Smooth muscle cell (in vitro differentiated cells): ENCODE measurements around the gene PRDM11. TPM values are rescaled to one million over a fixed set of nuclear protein-coding genes. Genes with fewer than 3 reads are reported as not detected.

Experiments
- DNase-seq: peaks from one replicate; lab custom pipeline; 2025; ENCODE audit not compliant: unreplicated experiment; lab: John Stamatoyannopoulos, UW
- H2AFZ ChIP-seq: fragments of 200-600 bp; sonication (generic); 2 replicates; pipeline ENCODE4 v1.6.0; 2016; ENCODE audit warnings: antibody characterized with exemption, low read depth, mild to moderate bottlenecking
- H3F3A ChIP-seq: fragments of 200-600 bp; sonication (generic); 2 replicates; pipeline ENCODE4 v1.6.0; 2017; ENCODE audit warnings: antibody characterized with exemption, low read depth
- H3K27ac ChIP-seq: fragments of 200-600 bp; sonication (generic); 2 replicates; pipeline ENCODE4 v1.5.1; 2016; ENCODE audit warnings: low read depth, mild to moderate bottlenecking
- H3K27me3 ChIP-seq: fragments of 200-600 bp; sonication (generic); 2 replicates; pipeline ENCODE4 v1.6.1; 2016; ENCODE audit warnings: low read depth, mild to moderate bottlenecking
- H3K36me3 ChIP-seq: fragments of 200-600 bp; sonication (generic); 2 replicates; pipeline ENCODE4 v1.5.1; 2016; ENCODE audit warnings: low read depth
- H3K4me1 ChIP-seq: fragments of 200-600 bp; sonication (generic); 2 replicates; pipeline ENCODE4 v1.5.1; 2016; ENCODE audit warnings: low read depth
- H3K4me2 ChIP-seq: fragments of 200-600 bp; sonication (generic); 2 replicates; pipeline ENCODE4 v1.6.0; 2016; ENCODE audit warnings: mild to moderate bottlenecking
- H3K4me3 ChIP-seq: fragments of 200-600 bp; sonication (generic); 2 replicates; pipeline ENCODE4 v1.5.1; 2016; ENCODE audit warnings: mild to moderate bottlenecking
- H3K79me2 ChIP-seq: fragments of 200-600 bp; sonication (generic); 2 replicates; pipeline ENCODE4 v1.6.0; 2016; ENCODE audit warnings: low read depth, mild to moderate bottlenecking
- H3K9ac ChIP-seq: fragments of 200-600 bp; sonication (generic); 2 replicates; pipeline ENCODE4 v1.6.0; 2016; ENCODE audit warnings: low read depth
- H3K9me3 ChIP-seq: fragments of 200-600 bp; sonication (generic); replicated peaks from 2 replicates; pipeline ENCODE4 v1.5.1; 2016; ENCODE audit warnings: low read depth
- H4K20me1 ChIP-seq: fragments of 200-600 bp; sonication (generic); 2 replicates; pipeline ENCODE4 v1.6.0; 2016; ENCODE audit warnings: low read depth
- WGBS: methylation state at CpG from one replicate; pipeline ENCODE4 v1.1.7; 2016; ENCODE audit warnings: low lambda C conversion rate; 5-methylcytosine and 5-hydroxymethylcytosine counted together
- polyA plus RNA-seq: library from polyadenylated mRNA; unstranded; fragments of >200 nt; fragmentation: Nextera tagmentation; extraction: Ambion mirVana; gene quantifications from 2 replicates; pipeline ENCODE4 v1.2.1, GENCODE V29; 2016
- total RNA-seq: library from RNA; depleted of rRNA; stranded (reverse); fragments of >200 nt; gene quantifications from 2 replicates; pipeline ENCODE4 v1.2.3, GENCODE V29; 2014
- TF ChIP-seq, protein P1 (sequence below): fragments of 200-600 bp; sonication (generic); IDR thresholded peaks from 2 replicates; pipeline ENCODE4 v1.5.1; 2017; ENCODE audit warnings: borderline replicate concordance, mild to moderate bottlenecking, antibody characterized with exemption; ENCODE audit not compliant: insufficient read depth, poor library complexity, severe bottlenecking

Gene PRDM11
- total and polyA plus RNA-seq, 2 experiments from 2014 or later: 5.8 to 6.6 TPM

DNA sequence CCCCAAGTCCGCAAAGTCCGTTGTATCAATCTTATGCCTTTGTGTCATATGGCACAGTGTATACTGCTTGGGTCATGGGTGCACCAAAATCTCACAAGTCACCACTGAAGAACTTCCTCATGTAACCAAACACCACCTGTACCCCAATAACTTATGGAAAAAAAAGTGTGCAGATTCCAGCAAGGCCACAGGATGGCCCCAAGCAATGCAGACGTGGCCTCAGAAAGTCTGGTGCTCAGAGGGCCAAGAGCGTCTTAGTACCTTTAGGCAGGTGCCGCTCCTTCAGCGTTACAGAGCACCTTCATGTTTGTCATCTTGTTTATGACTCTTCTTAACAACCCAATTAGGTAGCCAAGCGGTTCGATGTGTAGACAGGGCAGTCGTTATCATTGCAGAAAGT is 65.3 kb downstream of the PRDM11 start:
- Histone ChIP-seq H3K4me2 (no peak overlapping the region), H3K9me3 (no peaks in the 10 kb centered on the region), H3F3A (no peaks in the 10 kb centered on the region), H3K79me2 (no peaks in the 10 kb centered on the region), H2AFZ (no peak overlapping the region), H3K9ac (no peak overlapping the region), H3K27me3 (no peaks in the 10 kb centered on the region), H3K36me3 (no peaks in the 10 kb centered on the region), H3K27ac (no peak overlapping the region), H3K4me3 (no peak overlapping the region), H4K20me1 (peaks cover 4% of the 10 kb centered on the region), H3K4me1 (peaks cover 9% of the 10 kb centered on the region)
- WGBS: 93% methylated on average over 9 of the region's 9 CpGs
- TF ChIP-seq, protein P1, sequence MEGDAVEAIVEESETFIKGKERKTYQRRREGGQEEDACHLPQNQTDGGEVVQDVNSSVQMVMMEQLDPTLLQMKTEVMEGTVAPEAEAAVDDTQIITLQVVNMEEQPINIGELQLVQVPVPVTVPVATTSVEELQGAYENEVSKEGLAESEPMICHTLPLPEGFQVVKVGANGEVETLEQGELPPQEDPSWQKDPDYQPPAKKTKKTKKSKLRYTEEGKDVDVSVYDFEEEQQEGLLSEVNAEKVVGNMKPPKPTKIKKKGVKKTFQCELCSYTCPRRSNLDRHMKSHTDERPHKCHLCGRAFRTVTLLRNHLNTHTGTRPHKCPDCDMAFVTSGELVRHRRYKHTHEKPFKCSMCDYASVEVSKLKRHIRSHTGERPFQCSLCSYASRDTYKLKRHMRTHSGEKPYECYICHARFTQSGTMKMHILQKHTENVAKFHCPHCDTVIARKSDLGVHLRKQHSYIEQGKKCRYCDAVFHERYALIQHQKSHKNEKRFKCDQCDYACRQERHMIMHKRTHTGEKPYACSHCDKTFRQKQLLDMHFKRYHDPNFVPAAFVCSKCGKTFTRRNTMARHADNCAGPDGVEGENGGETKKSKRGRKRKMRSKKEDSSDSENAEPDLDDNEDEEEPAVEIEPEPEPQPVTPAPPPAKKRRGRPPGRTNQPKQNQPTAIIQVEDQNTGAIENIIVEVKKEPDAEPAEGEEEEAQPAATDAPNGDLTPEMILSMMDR: no peak
- DNase-seq: no peak

- Histone ChIP-seq H3K27ac (no peak overlapping the region), H3K27me3 (no peaks in the 10 kb centered on the region), H2AFZ (no peak overlapping the region), H3K4me3 (no peak overlapping the region), H3K9me3 (no peaks in the 10 kb centered on the region), H3K4me1 (peaks cover 9% of the 10 kb centered on the region), H3K4me2 (no peak overlapping the region), H3K79me2 (no peaks in the 10 kb centered on the region), H3K36me3 (no peaks in the 10 kb centered on the region), H3K9ac (no peak overlapping the region), H3F3A (no peaks in the 10 kb centered on the region), H4K20me1 (peaks cover 4% of the 10 kb centered on the region)
- TF ChIP-seq, protein P1: peak; percentile 11
- 84% methylated on average over 30 of the region's 31 CpGs for WGBS
- DNase-seq: no peak
Observed at GRCh38 chr11:45212566-45213315, 66.3 kb downstream of the PRDM11 start.

DNA sequence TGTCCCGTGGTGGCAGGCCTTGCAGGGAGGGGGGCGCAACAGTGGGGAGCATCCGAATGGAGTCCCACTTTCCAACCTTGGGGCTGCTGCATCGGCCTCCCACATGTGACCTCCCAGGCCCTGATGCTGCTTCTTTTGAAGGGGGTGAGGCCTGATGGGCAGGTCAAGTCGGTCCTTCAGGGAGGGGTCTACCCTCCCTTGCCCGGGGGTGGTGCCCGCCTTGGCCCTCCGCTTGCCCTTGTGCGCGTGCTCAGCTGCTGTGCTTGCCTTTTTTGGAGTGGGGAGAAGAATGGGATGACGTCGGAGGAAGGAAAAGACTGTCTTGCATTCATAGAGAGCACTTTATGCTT is 66.9 kb downstream of the PRDM11 start:
- Histone ChIP-seq H3K9ac (no peak overlapping the region), H3K36me3 (no peaks in the 10 kb centered on the region), H3K4me2 (no peak overlapping the region), H3K79me2 (no peaks in the 10 kb centered on the region), H3K27me3 (no peaks in the 10 kb centered on the region), H3F3A (no peaks in the 10 kb centered on the region), H3K4me1 (peaks cover 9% of the 10 kb centered on the region), H2AFZ (no peak overlapping the region), H3K4me3 (no peak overlapping the region), H4K20me1 (peaks cover 4% of the 10 kb centered on the region), H3K27ac (no peak overlapping the region), H3K9me3 (no peaks in the 10 kb centered on the region)
- WGBS: 96% methylated on average over 12 of the region's 12 CpGs
- TF ChIP-seq, protein P1: no peak
- DNase-seq: no peak

DNA sequence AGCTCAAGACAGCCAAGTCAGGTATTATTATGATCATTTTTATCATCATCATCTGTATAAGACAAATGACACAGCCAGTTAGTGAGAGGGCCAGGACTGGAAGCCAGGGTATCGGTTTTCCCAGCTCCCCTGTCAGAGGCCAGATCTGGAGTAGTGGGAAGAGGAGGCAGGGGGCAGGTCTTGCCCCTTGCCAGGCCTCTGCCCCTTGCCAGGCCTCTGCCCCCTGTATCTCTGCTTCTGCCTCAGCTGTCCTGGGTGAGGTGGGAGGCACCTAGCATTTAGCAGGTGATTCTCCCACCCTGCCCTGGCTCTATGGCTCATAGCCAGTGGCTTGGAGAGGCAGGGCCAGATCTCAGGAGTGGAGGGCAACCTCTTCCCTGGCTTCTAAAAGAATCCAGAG is 67.3 kb downstream of the PRDM11 start:
- peaks cover 9% of the 10 kb centered on the region for H3K4me1 ChIP-seq
- no peaks in the 10 kb centered on the region for H3F3A ChIP-seq
- H3K4me3 ChIP-seq: no peak overlapping the region
- H4K20me1 ChIP-seq: peaks cover 4% of the 10 kb centered on the region
- H3K27ac ChIP-seq: no peak overlapping the region
- H3K4me2 ChIP-seq: no peak overlapping the region
- no peaks in the 10 kb centered on the region for H3K79me2 ChIP-seq
- no peaks in the 10 kb centered on the region for H3K36me3 ChIP-seq
- WGBS: 100% methylated on average over 1 of the region's 1 CpG
- H2AFZ ChIP-seq: no peak overlapping the region
- H3K27me3 ChIP-seq: no peaks in the 10 kb centered on the region
- H3K9ac ChIP-seq: no peak overlapping the region
- TF ChIP-seq, protein P1: no peak
- no peaks in the 10 kb centered on the region for H3K9me3 ChIP-seq
- DNase-seq: no peak
